ENCODE data around the gene MKKS. TPM values are rescaled to one million over a fixed set of nuclear protein-coding genes. Genes with fewer than 3 reads are reported as not detected.

The MKKS gene
- total RNA-seq, 1 experiment from 2014 or later, result 10.6 TPM

GRCh38 chr20:10369723-10370090 is 64.3 kb downstream of the MKKS start:
- Histone ChIP-seq H2AFZ (ENCODE audit: low read length) (no peak overlapping the region), H3K56ac (ENCODE audit: insufficient read length, low read depth, low read length) (no peak overlapping the region), H4K5ac (ENCODE audit: insufficient read length, low read depth, low read length) (no peak overlapping the region), H3K4me1 (ENCODE audit: insufficient read depth, low read length) (no peaks in the 10 kb centered on the region; the same call in 1 of the 2 replicates), H3K4me2 (ENCODE audit: insufficient read depth, insufficient read length, low read length) (no peak overlapping the region), H2BK5ac (ENCODE audit: insufficient read length, low read length) (no peak overlapping the region), H4K8ac (replicated peaks; ENCODE audit: insufficient read length, low read depth, low read length) (no peak overlapping the region), H2BK120ac (ENCODE audit: low read depth, low read length, poor library complexity, severe bottlenecking) (no peak overlapping the region), H2BK15ac (ENCODE audit: low read depth, low read length) (no peak overlapping the region), H3K9me3 (ENCODE audit: control insufficient read depth, low read depth, low read length) (no peaks in the 10 kb centered on the region), H3K27ac (ENCODE audit: insufficient read length, low read depth, low read length) (no peak overlapping the region), H2BK20ac (ENCODE audit: low read depth, low read length, poor library complexity, severe bottlenecking) (no peak overlapping the region), H2BK12ac (ENCODE audit: insufficient read length, low read depth, low read length) (no peak overlapping the region), H3K27me3 (ENCODE audit: insufficient read depth, low read length) (no peaks in the 10 kb centered on the region), H3K4ac (ENCODE audit: low read depth, low read length) (no peak overlapping the region), H3K79me2 (ENCODE audit: insufficient read depth, low read length) (no peaks in the 10 kb centered on the region), H2AK5ac (ENCODE audit: insufficient read length, low read length) (no peak overlapping the region), H3K23ac (ENCODE audit: insufficient read length, low read depth, low read length) (no peak overlapping the region), H4K20me1 (ENCODE audit: control insufficient read depth, insufficient read depth, insufficient read length) (no peaks in the 10 kb centered on the region), H3K23me2 (ENCODE audit: insufficient read length, low read depth, low read length, poor library complexity, severe bottlenecking) (no peaks in the 10 kb centered on the region), H3T11ph (ENCODE audit: low read length) (no peak overlapping the region), H3K18ac (ENCODE audit: insufficient read length, low read depth, low read length) (no peak overlapping the region), H4K91ac (ENCODE audit: insufficient read length, low read depth, low read length) (no peak overlapping the region), H3K9ac (ENCODE audit: extremely low read depth, insufficient read length, low read length) (no peak overlapping the region), H3K14ac (ENCODE audit: insufficient read depth, low read length) (no peak overlapping the region), H3K79me1 (ENCODE audit: insufficient read depth, low read depth, low read length, poor library complexity, severe bottlenecking) (no peaks in the 10 kb centered on the region)
- H3K27ac Mint-ChIP-seq, result no peak overlapping the region
- no peak overlapping the region for H3K4me3 Mint-ChIP-seq
- TF ChIP-seq CTCF (conservative IDR thresholded peaks at IDR 0.05), result no peak
- peaks cover 4 to 10% of the 10 kb centered on the region in 2 experiments; a peak in 4 of 5 replicates for H3K9me3 Mint-ChIP-seq
- no peak for DNase-seq
- WGBS (ENCODE audit: extremely low coverage, insufficient read length, low lambda C conversion rate), result no CpG with 5 or more reads among the region's 4 CpGs
- no peaks in the 10 kb centered on the region for H3K27me3 Mint-ChIP-seq (ENCODE audit: low read depth)
- peaks cover 2 to 10% of the 10 kb centered on the region in 2 experiments; a peak in 2 of 4 replicates for H3K4me1 Mint-ChIP-seq
- peaks cover 0 to 11% (median 4%) of the 10 kb centered on the region in 3 experiments; a peak in 4 of 7 replicates for H3K36me3 Mint-ChIP-seq (ENCODE audit: insufficient read depth in 1 of 3, low read depth in 3 of 3)
